Inflammatory macrophage treated with lipopolysaccharide for 4 hours (primary cell): Measurements from ENCODE around the gene RIPOR2.
"Not testable (repeated sequence)": the region's sequence is repeated elsewhere in the genome, so short reads cannot be mapped to it uniquely, and the experiment has no call there.

ENCODE experiments used
- DNase-seq: peaks from one replicate; pipeline ENCODE4 v3.0.0-alpha.2; 2020

Gene RIPOR2

GRCh38 chr6:24924580-24925356 is 11.0 kb downstream of the RIPOR2 start:
- peak; percentile 71 for DNase-seq

DNA sequence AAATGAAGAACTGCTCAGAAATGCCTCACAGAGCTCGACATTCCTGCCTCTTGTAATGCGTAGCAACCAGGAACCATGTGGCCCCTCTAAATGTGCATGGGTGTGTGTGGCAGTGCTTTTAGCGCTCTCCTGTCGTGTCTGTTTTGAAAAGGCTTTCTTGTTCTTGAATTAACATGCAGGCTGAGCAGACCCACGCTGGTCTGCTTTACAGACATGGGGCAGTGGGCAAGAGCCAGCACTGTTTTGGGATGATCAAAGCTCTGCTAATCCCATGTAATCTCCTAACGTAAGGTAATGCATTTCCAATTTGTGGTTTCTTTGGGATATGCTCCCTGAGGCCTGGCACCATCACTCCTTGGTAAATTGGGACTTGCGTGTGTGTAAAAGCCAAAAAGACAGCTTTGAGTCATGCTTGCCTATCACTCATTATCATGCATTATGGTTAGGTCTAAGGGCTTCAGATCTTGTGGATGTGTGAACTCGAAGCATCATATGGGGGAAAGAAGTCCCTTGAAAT is 11.8 kb downstream of the RIPOR2 start:
- DNase-seq = no peak

DNA sequence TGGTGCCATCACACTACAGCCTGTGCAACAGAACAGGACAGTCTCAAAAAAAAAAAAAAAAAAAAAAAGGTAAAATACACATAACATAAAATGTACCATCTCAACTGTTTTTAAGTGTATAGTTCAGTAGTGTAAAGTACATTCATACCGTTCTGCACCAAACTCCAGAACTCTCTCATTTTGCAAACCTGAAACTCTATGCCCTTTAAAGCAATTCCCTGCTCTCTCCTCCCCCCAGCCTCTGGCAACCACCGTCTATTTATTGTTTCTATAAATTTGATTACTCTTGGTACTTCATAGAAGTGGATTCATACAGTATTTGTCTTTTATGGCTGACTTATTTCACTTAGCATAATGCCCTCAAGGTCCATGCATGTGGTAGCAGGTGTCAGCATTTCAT is 12.9 kb downstream of the RIPOR2 start:
- no peak for DNase-seq

- DNase-seq = peak; percentile 86
These were observed 13.6 kb downstream of the RIPOR2 start for GRCh38 chr6:24922170-24922569.

- no peak for DNase-seq
These were observed 15.6 kb downstream of the RIPOR2 start for GRCh38 chr6:24920136-24920535.

- DNase-seq = peak; percentile 61
These were observed 16.5 kb downstream of the RIPOR2 start for GRCh38 chr6:24919056-24919892.

GRCh38 chr6:24918641-24919055 is 17.1 kb downstream of the RIPOR2 start:
- DNase-seq = no peak

DNA sequence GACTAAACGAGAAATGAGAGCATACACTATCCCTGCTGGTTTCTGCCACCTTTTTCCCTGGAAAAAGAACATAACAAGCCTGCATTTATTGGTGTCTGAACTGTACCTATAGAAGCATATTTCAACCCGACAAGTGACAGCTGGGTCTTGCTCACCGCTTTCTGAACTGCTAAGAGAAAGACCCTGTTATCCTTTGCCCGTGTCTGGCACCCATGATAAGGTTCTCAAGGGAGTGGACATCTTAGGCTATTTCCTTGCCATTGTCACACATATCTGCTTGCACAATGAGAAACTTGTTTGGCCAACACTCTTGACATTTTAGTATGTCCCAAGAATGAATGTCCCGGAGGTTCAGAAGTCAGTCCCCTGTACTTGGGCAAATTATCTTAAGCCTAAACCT is 19.3 kb downstream of the RIPOR2 start:
- peak; percentile 38 for DNase-seq

DNA sequence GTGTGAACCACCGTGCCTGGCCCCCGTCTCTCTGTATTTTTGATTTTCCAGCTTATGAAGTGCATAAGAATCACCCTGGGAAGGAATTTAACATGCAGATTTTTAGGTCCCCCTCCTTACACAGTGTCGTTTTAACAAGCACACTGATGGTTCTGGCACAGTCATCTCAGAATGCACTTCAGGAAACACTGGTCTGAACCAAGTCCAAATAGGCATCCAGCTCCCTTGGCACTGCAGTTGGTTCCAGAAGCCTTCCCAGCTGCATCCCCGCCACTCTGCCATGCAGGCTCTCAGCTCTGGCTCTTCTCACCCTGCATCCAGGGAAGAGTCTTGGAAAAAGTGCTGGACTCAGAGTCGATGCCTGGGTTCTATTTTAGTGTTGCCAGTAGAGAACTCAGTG is 20.1 kb downstream of the RIPOR2 start:
- DNase-seq = no peak

DNA sequence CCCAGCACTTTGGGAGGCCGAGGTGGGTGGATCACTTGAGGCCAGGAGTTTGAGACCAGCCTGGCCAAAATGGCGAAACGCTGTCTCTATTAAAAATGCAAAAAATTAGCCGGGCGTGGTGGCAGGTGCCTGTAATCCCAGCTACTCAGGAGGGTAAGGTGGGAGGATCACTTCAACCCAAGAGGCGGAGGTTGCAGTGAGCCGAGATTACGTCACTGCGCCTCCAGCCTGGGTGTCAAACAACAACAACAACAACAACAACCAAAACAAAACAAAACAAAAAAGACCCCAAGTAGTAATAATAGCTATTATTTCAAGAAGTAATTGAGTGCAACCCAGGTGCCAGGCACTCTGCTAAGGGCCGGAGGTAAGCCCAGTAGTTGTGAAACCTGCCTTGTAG is 21.7 kb downstream of the RIPOR2 start:
- DNase-seq = not testable (repeated sequence)

GRCh38 chr6:24911796-24912382 is 23.9 kb downstream of the RIPOR2 start:
- DNase-seq = peak; percentile 46

DNA sequence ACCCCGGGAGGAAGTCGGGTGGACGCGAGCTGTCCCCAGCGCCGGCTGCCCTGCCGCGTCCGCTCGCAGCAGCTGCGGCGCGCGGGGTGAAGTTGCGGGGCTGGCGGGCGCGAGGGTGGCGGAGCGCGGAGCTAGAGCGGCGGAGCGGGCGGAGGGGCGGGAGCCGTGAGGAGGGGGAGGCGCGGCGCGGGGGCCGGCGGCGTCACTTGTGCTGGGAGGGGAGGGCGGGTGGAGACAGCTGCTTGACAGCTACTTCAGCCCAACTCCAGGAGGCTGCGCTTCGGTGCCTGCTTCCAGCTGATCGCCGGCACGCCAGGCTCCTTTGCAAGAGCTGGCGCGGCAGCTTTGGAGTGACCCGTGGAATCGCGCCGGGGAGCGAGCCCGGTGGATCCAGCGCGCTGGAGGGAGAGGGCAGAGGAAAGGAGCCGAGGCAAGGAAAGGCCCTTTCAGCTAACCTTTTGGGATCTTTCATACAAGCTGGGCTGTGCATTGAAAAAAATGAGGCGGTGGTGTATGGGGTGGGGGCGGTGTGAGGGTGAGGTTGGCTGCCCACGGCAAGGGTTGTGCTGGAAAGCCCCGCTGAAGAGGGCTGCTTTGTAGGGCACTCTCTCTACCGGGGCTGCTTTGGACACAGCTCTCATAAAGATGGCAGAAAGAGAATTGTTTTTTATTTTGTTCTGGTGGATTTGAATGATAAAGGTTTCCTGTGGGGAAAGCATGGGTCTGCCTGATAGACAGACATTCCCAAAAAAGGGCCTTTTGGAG is 24.6 kb downstream of the RIPOR2 start:
- peak; percentile 46 for DNase-seq

DNA sequence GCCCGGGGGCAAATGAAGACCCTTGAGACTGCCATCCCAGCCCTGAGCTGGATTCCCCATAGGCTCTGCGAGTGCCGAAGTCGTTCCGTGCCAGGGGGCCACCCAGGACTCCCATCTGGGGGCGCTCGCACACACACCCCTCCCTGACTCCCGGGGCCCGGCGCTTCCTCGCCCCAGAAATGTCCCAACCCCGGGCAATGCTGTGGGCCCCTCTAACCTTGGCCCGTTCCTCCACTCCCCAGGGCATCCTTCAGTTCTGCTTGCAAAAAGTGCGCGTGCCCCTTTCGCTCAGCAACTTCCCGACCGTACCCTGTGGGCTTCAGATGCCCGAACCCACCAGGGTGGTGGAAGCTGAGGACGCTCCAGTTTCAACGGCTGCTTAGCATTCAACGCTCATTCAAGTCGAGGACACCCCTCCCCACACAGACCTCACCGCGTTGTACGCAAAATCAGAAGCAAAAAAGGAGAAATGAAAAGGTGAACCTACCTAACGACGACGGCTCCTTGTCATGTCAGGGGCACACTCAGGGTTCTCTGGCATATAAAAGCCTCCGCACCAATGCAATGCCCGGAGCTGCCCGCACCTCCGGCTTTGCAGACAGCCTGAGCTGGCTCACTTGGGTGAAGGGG is 25.3 kb downstream of the RIPOR2 start:
- no peak for DNase-seq

DNA sequence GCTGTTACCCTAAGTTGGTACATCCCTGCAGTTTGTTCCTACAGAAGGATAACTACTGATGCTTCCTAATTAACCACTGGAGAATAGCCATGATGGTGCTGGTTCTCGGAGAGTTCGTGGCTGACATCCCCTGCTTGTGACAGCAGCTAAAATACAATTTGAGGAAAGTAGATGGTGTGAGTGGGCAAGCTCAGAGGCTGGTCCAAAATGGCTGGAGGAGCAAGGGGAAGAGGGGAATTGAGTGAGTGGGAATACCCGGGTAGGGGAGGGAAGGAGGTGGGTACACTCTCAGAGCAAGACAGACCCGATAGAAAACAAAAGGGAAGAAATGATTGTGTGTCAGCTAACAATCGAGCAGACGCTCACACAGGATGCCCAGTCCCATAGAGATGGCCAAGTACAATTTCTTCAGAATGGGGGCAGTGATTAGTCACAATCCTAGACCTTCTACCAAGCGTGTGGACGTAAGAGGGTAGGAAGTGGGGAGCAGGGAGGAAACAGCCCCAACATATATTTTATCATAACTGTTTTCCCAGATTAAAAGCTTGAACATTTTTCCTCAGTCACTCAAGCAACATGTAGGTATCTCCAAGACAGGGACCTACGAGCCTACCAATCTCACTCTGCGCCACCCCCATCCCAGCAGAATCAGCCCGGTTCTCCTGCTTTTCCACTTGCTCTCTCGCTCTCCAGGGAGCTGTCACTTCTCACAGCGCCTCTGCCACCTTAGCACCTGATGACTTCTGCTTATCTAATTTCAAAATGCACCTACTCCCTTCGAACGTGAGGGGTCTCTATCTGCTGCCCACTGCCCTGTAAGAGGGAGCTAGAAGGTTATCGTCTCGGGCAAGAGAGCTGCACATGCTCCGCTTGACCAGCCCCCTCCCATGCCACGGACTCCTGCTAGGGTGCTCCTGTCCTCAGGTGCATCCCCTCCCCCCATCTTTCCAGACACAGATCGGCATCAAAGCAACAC is 26.2 kb downstream of the RIPOR2 start:
- no peak for DNase-seq

DNA sequence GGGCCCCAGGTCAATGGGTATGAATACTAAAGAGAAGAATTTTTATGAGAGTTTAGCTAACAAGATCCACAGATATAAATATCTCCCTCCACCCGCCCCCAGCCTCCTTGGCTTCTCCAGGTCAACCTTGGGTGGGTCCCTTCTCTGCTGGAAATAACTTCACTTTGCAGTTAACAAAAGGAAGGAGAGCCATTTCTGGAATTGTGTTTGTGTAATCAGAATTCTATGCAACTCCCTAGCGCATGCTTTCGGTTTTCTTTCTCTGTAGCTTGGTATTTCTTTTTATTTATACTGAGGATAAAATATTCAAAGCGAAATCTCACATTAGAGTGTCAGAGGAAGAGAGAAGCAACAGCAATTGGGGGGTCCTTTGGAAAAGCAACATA is 27.1 kb downstream of the RIPOR2 start:
- DNase-seq = peak; percentile 55

- peak; percentile 51 for DNase-seq
These were observed 27.7 kb downstream of the RIPOR2 start for GRCh38 chr6:24907919-24908649.

GRCh38 chr6:24906314-24906713 is 29.4 kb downstream of the RIPOR2 start:
- no peak for DNase-seq

DNA sequence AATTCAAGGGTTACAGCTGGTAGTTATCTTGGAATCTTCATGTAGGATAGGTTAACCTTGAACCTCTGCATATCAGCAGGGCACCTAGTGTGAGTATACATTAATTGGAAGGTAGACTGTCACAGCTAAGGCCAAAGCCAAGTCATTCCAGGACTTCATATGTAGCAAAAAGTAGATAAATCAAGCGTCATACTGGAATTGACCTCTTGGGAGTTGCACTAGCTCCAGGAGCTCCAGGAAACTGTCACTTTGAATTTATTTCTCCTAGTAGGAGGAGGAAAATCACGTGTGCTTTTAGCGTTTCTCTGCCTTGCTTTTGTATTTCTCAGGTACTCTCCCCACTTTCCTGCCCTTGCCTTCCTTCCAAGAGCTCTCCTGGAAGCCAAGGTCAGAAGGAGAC is 30.3 kb downstream of the RIPOR2 start:
- DNase-seq = no peak

DNA sequence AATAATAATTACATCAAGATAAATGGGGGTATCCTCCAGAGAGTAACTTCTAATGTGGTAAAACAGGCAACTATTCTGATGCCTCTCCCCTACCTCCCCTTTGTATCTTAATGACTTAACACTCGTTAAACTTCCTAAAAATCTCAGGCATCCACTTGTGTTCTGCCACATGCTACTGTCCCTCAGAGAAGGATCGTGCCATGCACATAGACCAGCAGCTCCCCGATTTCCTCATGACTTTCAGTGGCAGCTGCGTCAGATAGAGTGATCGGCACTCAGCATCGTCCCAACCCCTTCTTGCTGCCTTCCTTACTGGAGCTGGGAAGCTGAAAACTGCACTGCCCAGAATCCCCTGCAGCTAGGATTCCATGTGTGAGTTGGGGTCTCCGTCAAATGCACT is 32.1 kb downstream of the RIPOR2 start:
- no peak for DNase-seq

DNA sequence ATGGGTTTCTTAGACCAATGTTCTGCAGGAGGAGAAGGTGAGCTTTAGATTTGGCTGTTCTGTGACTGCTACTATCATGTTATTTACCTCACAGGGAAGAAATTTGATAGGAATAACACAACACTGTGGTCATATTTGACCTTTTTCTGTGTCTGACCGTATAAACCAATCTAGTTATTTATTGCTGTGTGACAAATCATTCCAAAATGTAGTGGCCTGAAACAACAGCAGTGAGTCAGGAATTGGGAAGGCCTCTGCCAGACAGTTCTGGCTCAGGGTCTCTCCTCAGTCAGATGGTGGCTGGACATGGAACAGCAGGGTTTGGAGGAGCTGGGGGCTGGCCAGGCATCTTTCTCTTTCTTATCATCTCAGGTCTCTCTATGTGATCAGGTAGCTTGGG is 33.0 kb downstream of the RIPOR2 start:
- no peak for DNase-seq
